GM21737 (cell line): Measurements from ENCODE around the gene FAM13B.
"Not testable (repeated sequence)": the region's sequence is repeated elsewhere in the genome, so short reads cannot be mapped to it uniquely, and the experiment has no call there.

Experiments
- ATAC-seq: cut with Tn5 transposase; IDR thresholded peaks from one replicate; pipeline ENCODE4 v1.9.1; 2021; ENCODE audit warnings: mild to moderate bottlenecking, moderate library complexity; ENCODE audit not compliant: unreplicated experiment

FAM13B gene

GRCh38 chr5:137989419-137989818, 43.5 kb downstream of the FAM13B start:
- no peak for ATAC-seq

GRCh38 chr5:137975208-137975607, 57.7 kb downstream of the FAM13B start:
- ATAC-seq = no peak

DNA sequence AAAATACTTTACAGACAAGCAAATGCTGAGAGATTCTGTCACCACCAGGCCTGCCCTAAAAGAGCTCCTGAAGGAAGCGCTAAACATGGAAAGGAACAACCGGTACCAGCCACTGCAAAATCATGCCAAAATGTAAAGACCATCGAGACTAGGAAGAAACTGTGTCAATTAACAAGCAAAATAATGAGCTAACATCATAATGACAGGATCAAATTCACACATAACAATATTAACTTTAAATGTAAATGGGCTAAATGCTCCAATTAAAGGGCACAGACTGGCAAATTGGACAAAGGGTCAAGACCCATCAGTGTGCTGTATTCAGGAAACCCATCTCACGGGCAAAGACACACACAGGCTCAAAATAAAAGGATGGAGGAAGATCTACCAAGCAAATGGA, 62.5 kb downstream of the FAM13B start:
- not testable (repeated sequence) for ATAC-seq

GRCh38 chr5:137960819-137961218, 72.1 kb downstream of the FAM13B start:
- no peak for ATAC-seq

DNA sequence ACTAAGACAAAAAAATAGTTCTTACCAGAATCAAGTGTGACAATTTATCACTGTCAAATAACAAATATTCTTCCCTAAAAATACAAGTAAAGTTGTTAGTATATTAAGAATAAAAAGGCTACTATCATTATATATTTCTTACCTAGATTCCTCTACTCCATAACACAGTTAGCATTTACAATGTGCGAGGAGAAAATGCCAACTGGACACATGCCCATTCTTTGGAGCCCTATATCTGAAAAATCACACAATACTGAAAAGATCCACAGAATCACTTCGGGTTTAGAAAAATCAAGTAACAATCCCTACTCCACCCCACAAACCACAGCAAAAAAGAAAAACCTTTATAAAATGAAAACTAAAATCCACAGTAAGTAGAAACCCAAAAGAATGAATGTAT, 72.7 kb downstream of the FAM13B start:
- no peak for ATAC-seq

GRCh38 chr5:137959488-137959887, 73.4 kb downstream of the FAM13B start:
- no peak for ATAC-seq

DNA sequence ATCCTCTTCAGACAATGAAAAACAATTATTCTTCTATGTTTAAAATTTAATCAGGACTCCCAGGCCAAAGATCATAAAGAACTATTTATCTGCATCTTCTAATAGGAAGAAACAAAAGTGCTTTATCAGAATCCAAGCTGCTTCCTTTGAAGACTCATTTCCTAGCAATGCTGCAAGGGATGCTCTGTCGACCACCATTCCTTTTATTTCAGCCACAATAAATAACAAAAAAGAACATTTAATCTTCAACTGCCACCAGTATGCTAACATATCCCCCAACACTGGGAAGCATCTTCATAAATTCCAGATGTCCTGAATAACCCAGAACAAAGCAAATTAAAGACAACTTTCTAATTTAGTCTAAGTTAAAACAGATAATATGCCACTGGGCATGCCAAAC, 74.9 kb downstream of the FAM13B start:
- no peak for ATAC-seq

GRCh38 chr5:137954131-137954879, 78.6 kb downstream of the FAM13B start:
- no peak for ATAC-seq

DNA sequence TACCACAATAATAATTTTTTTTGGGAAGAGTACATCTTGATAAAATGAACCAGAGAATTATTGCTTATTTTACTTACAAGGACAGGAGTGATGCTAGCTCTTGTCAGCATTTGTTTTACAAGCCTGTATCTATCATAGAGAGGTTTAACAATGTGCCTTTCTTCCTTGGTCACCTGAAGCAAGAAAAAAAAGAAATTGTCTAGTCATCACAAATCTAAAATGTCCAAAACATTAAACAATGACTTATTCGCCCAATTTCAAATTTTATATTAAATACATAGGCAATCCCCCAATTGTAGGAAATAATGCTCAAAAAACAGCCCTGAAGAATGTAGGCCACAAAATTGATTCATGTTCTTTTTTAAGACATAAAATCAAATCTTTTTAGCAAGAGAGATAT, 87.1 kb downstream of the FAM13B start:
- ATAC-seq = no peak

DNA sequence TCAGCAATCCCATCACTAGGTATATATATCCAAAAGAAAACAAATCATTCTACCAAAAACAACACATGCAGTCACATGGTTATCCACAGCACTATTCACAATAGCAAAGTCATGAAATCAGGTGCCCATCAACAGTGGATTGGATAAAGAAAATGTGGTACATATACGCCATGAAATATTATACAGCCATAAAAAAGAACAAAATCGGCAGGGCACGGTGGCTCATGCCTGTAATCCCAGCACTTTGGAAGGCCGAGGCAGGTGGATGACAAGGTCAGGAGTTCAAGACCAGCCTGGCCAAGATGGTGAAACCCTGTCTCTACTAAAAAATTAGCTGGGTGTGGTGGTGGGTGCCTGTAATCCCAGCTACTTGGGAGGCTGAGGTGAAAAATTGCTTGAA, 88.6 kb downstream of the FAM13B start:
- ATAC-seq = not testable (repeated sequence)

- no peak for ATAC-seq
Measured at GRCh38 chr5:137939331-137939730, 93.5 kb downstream of the FAM13B start.

DNA sequence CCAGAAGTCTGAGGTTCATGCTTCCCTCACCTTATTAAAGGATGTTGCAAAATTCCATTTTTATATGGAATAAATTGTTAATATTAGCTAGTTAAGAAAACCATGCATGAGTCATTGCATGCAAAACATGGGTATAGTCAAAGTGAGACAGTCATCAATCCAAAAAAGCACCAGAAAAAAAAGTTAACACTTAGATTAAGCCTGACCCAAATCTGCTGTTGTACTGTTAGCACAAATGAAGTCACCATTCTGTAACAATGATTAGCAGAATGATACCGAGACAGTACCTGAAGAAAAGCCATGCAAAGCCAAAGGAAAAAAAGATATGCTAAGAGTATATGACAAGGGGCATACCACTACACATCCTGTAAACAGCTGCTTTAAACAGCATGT, 94.1 kb downstream of the FAM13B start:
- no peak for ATAC-seq

- ATAC-seq = no peak
Measured at GRCh38 chr5:137937994-137938750, 94.7 kb downstream of the FAM13B start.

DNA sequence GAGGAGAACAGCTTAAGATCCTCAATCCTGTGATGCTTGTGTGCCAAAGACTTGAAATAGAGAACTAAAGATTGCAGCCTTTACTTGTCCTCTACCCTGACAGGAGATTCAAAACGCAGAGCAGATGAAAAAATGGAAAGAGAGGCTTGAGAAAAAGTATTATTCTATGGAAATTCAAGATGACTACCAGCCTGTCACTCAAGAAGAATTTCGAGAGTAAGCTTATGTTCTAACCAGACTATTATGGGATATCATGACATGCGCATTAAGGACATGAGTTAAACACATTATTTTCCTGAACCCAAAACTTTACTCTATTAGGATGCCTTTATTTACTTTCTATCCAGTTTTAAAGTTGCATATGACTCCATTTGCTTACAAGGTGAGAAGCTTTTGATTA, 97.2 kb downstream of the FAM13B start:
- ATAC-seq = no peak

DNA sequence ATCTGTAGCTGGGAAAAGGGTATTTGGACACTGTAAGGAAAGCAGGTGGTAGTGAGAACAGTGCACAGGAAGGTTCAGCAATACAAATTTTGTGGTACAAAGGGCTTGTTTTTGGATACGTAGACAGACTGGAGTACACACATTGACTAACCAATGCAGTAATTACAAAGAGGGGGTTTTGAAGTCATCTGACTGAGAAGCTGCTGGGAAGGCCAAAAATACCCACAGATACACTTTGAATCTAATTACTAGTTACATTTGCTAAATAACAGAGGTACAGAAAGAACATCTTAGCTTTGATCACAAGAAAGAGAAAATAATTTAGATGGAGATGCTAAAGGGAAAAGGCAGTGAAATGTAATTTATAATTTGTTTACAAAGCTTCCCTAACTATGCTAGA, 97.7 kb downstream of the FAM13B start:
- no peak for ATAC-seq

GRCh38 chr5:137933491-137933911, 99.4 kb downstream of the FAM13B start:
- ATAC-seq = no peak

DNA sequence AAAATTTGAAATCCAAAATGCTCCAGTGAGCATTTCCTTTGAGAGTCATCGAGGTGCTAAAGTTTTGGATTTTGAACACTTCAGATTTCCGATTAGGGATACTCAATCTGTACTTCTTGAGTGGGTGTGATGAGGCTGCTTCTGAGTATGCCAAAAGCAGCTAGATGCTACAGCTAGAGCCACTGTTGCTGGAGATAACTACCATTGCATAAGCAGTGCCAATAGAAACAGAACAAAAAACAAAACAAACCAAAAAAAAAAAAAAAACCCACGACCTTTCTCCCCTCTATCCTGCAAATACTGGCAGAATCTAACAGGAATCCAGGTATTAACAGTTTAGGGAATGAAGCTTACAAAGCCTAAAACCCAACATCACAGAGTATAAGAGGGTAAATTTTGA, 100.1 kb downstream of the FAM13B start:
- no peak for ATAC-seq

DNA sequence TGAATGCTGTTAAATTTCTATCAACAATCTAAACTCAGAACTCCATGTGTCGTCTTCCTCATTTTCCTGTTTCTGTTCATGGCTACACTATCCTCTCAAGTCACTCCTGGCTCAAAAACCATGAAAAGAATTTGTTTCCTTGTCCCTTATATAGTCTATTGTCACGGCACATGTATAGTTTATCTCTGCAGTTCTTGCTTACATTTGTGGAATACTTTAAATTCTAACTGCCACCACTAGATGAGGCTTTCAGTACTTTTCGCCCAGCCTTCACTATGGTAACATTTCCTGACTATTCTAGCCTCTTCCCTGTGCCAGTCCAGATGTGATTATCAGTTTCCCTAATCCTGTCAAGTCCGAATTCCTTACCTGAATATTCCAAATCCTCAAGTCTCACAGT, 109.0 kb downstream of the FAM13B start:
- no peak for ATAC-seq

DNA sequence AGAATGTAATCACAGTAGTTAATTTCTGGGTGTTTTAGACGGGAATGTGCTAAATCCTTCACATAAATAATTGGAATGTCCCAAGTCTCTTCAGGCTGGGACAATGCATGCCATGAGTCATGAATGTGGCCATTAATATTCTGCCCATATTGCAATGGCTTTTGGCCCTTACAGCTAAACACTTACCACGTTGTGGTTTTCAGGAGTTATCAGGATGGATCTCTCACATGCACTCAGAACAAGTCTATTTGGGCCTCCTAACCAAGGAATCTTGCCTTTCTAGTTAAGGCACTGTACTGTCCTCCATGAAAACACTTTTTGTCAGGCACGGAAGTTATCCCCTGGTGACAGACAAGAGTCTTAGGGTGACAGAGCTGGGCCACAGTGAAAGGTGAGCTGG, 110.9 kb downstream of the FAM13B start:
- no peak for ATAC-seq

DNA sequence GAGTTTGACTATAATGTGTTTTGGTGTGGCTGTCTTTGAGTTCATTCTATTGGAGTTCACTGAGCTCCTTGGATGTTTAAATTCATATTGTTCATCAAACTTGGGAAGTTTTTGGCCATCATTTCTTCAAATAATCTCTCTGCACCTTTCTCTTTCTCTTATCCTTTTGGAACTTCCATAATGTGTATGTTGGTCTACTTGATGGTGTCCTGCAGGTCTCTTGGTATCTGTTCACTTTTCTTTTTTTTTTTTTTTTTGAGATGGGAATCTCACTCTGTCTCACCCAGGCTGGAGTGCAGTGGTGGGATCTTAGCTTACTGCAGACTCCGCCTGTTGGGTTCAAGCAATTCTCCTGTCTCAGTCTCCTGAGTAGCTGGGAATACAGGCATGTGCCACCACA, 116.0 kb downstream of the FAM13B start:
- ATAC-seq = no peak

GRCh38 chr5:137914758-137915157, 118.1 kb downstream of the FAM13B start:
- no peak for ATAC-seq

DNA sequence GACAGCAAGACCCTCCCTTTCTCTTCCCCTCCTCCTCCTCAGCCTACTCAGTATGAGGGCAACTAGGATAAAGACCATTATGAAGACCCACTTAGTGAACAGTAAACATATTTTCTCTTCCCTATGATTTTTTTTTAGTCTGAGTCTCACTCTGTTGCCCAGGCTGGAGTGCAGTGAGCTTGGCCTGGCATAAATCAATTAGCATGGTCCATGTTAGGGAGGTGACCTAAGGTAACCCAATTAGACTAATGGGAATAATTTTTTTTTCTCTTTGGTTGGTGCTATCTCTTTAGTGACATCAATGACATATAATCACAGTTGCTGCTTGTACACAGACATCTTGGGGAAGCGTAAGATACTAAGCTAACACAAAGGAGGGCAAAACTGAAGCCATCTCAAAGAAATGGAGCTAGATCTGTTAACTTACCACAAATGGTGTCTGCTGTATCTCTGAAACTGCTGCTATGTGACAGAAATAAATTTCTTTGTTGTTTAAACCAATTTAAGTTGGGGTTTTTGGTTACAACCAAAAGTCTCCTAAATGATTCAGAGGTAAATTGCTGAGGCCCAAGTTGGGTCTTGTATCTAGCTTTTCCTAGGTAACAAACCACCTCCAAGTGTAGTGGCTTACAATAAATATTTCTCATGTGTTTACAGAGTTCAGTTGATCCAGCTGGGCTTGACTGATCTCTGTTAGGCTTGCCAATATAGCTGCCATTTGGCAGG, 130.3 kb downstream of the FAM13B start:
- ATAC-seq = no peak
